ENCODE data around the gene VAT1L. TPM values are rescaled to one million over a fixed set of nuclear protein-coding genes. Genes with fewer than 3 reads are reported as not detected.

The VAT1L gene
- total RNA-seq, 2 experiments from 2014 or later: 0.05 TPM; not detected in 1

GRCh38 chr16:78002915-78003538, 214.7 kb downstream of the VAT1L start:
- peak; percentile 76 for DNase-seq
- H3K9me3 Mint-ChIP-seq: no peaks in the 10 kb centered on the region
- POLR2A ChIA-PET: interaction anchor here (1.0 kb wide), 1 partner anchor 97 kb away, joined by 3 read pairs; no protein-coding TSS in a partner anchor

DNA sequence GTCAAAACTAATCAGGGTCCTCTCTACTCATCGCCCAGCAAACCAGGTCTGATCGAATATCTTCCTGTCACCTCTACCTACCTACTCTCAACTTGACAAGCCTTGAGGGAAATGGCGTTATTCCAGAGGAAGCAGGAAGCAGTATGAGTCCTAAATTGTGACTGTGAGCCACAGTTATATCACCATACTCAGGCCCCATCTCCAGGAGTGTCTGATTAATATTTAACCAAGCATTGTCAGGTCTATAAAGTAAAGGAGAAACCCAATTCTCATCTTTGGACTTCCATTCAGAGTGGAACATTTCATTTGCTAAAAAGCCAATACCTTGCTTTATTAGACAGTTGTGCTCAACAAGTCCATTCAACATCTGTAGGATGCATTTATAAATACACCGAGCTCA, 216.2 kb downstream of the VAT1L start:
- no peak for DNase-seq
- Mint-ChIP-seq H3K4me1 (no peaks in the 10 kb centered on the region), H3K27ac (no peak overlapping the region), H3K27me3 (no peaks in the 10 kb centered on the region), H3K4me3 (no peak overlapping the region), H3K9me3 (no peaks in the 10 kb centered on the region), H3K36me3 (ENCODE audit: low read depth) (no peaks in the 10 kb centered on the region)
- POLR2A ChIA-PET: no interaction called here
- CTCF ChIA-PET: interaction anchor here (1.0 to 1.1 kb wide), 2 partner anchors 37 to 96 kb away, joined by 4 read pairs; partner anchors contain the start of gene WWOX

More at GRCh38 chr16:78002915-78003538, 214.7 kb downstream of the VAT1L start:
- CTCF ChIA-PET: interaction anchor here (0.8 to 2.3 kb wide), 31 partner anchors 8 to 329 kb away, joined by 3 to 22 read pairs (median 3); partner anchors contain the start of genes NUDT7 and WWOX
- no peaks in the 10 kb centered on the region for H3K36me3 Mint-ChIP-seq (ENCODE audit: low read depth)
- H3K27me3 Mint-ChIP-seq: no peaks in the 10 kb centered on the region
- H3K4me3 Mint-ChIP-seq: no peak overlapping the region
- H3K27ac Mint-ChIP-seq: no peak overlapping the region
- H3K4me1 Mint-ChIP-seq: no peaks in the 10 kb centered on the region

GRCh38 chr16:78005881-78006280, 217.5 kb downstream of the VAT1L start:
- no peak for DNase-seq
- no peak overlapping the region for H3K4me3 Mint-ChIP-seq
- CTCF ChIA-PET: no interaction called here
- H3K36me3 Mint-ChIP-seq (ENCODE audit: low read depth): no peaks in the 10 kb centered on the region
- no peaks in the 10 kb centered on the region for H3K4me1 Mint-ChIP-seq
- H3K27me3 Mint-ChIP-seq: no peaks in the 10 kb centered on the region
- POLR2A ChIA-PET: no interaction called here
- no peak overlapping the region for H3K27ac Mint-ChIP-seq
- no peaks in the 10 kb centered on the region for H3K9me3 Mint-ChIP-seq

- H3K36me3 Mint-ChIP-seq (ENCODE audit: low read depth): no peaks in the 10 kb centered on the region
- no peak overlapping the region for H3K4me3 Mint-ChIP-seq
- no peak overlapping the region for H3K27ac Mint-ChIP-seq
- ChIA-PET POLR2A (no interaction called here), CTCF (no interaction called here)
- no peaks in the 10 kb centered on the region for H3K27me3 Mint-ChIP-seq
- no peaks in the 10 kb centered on the region for H3K9me3 Mint-ChIP-seq
- H3K4me1 Mint-ChIP-seq: no peaks in the 10 kb centered on the region
- DNase-seq: no peak
Measured at GRCh38 chr16:78007121-78007520, 218.8 kb downstream of the VAT1L start.

DNA sequence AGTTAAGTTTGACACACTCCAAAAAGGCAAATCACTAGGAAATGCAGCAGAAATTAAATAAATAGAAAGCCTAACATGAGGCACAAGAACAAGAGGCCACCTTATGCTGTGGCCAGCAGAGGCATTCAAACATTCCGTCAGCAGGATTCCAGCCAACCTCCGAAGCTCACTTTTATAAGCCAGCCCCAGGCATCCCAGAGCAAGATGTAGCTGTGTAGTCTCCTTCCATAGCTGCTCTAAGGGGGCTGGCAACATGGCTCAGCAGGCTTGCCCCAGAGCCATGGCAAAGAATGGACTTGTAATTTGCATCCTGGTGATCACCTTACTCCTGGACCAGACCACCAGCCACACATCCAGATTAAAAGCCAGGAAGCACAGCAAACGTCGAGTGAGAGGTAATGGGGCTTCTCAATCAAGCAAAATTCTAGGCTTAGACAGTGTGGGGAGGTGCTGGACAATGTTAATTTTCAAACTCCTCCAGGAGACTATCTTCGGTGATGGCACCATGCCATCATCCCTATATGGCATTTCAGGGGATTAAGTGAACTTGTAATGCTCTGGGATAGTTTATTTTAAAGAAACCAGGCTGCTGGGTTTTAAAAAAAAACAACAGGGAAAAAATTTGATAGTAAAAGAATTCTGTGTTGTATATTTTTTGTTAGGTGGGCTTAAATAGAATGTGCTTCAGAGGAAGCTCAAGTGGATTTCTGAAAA, 234.1 kb downstream of the VAT1L start, which contains the start of gene CLEC3A:
CLEC3A (plus strand) TSS at position 202 of the 714 bp plus-strand sequence; CDS start at position 281, 79 bp downstream.
- ChIA-PET CTCF (no interaction called here), POLR2A (no interaction called here)
- H3K36me3 Mint-ChIP-seq (ENCODE audit: low read depth): no peaks in the 10 kb centered on the region
- H3K4me1 Mint-ChIP-seq: no peaks in the 10 kb centered on the region
- no peak within 1 kb of the TSS for H3K4me3 Mint-ChIP-seq
- H3K27ac Mint-ChIP-seq: no peak within 1 kb of the TSS
- H3K9me3 Mint-ChIP-seq: no peaks in the 10 kb centered on the region
- DNase-seq: no peak
- H3K27me3 Mint-ChIP-seq: peaks cover 16% of the 10 kb centered on the region

DNA sequence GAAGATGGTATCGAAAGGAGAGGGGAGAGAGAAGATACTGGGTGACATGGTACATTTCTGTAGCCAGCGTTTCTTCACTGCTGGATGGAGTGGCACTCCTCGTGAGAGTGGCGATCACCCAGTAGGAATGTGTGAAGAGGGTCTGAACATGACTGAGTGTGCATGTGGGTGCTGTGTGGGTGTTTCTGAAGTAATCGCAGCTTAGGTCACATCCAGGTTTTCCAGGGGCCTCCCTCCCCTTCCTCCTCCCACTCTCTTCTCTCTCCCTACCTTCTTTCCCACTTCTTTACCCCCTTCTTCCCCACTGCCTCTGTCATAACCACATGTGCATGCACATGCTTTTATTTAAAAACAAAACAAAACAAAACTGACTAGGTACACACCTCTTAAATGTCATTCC, 235.8 kb downstream of the VAT1L start:
- Mint-ChIP-seq H3K27ac (no peak overlapping the region), H3K4me1 (no peaks in the 10 kb centered on the region), H3K36me3 (ENCODE audit: low read depth) (no peaks in the 10 kb centered on the region), H3K27me3 (peaks cover 11% of the 10 kb centered on the region), H3K9me3 (no peaks in the 10 kb centered on the region), H3K4me3 (no peak overlapping the region)
- POLR2A ChIA-PET: no interaction called here
- CTCF ChIA-PET: no interaction called here
- no peak for DNase-seq

DNA sequence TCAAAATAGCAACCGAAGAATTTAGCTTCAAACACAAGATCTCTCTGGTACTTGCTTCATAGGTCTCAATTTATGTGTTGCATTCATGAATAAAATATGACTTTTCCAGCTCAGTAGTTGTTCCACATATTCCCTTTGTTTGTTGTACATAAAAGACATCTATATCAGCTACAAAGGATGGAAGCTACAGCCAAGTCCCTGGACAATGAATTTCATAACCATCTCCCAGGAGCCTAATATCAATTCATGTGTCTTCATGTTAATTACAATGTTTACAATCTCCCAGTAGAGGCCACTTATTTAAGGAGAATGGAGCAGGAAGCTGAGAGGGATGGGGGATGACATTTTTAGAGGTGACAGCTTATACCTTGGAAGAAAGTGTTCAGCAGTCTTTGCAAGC, 237.3 kb downstream of the VAT1L start:
- DNase-seq: no peak
- H3K27ac Mint-ChIP-seq: no peak overlapping the region
- no peaks in the 10 kb centered on the region for H3K9me3 Mint-ChIP-seq
- peaks cover 9% of the 10 kb centered on the region for H3K27me3 Mint-ChIP-seq
- H3K36me3 Mint-ChIP-seq (ENCODE audit: low read depth): no peaks in the 10 kb centered on the region
- no peaks in the 10 kb centered on the region for H3K4me1 Mint-ChIP-seq
- H3K4me3 Mint-ChIP-seq: no peak overlapping the region
- CTCF ChIA-PET: interaction anchor here (1.3 kb wide), 1 partner anchor 23 kb away, joined by 6 read pairs; no protein-coding TSS in a partner anchor
- POLR2A ChIA-PET: no interaction called here

DNA sequence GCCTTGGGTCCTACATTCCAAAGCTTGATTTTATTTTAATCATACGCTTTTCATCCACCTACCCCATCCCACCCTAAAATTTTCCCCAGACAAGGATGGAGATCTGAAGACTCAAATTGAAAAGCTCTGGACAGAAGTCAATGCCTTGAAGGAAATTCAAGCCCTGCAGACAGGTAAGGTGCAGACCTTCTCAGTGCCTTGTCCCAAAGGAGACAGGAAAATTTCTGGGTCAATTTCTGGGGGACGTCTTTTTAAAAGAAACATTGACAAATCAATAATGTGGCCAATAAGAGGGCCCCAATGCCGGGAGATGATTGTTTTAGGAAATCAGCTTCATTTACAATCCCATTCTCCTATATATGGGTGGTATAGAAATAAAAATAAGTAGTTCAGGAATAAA, 239.7 kb downstream of the VAT1L start:
- Mint-ChIP-seq H3K27me3 (peaks cover 10% of the 10 kb centered on the region), H3K27ac (no peak overlapping the region), H3K4me3 (no peak overlapping the region), H3K36me3 (ENCODE audit: low read depth) (no peaks in the 10 kb centered on the region), H3K9me3 (no peaks in the 10 kb centered on the region), H3K4me1 (peaks cover 7% of the 10 kb centered on the region)
- POLR2A ChIA-PET: no interaction called here
- CTCF ChIA-PET: no interaction called here
- no peak for DNase-seq

Other genes starting within 250 kb of the VAT1L start
- gene NUDT7, start 66.0 kb upstream of the VAT1L start, total RNA-seq: 1 to 10 TPM; 5.3 to 6.5 TPM
- not detected for gene CLEC3A, start 234.0 kb downstream of the VAT1L start, total RNA-seq

Measured in activated CD4-positive, alpha-beta memory T cell treated with anti-CD3 and anti-CD28 coated beads, Interleukin-2, amount 10 ng/mL, durations not matched to agents 7 days and 5 days (primary cell).